Measurements from ENCODE around the gene MAP4K2.
A peak's percentile ranks its signal among the peaks of the same experiment; 100 is the strongest.

MAP4K2 gene

DNA sequence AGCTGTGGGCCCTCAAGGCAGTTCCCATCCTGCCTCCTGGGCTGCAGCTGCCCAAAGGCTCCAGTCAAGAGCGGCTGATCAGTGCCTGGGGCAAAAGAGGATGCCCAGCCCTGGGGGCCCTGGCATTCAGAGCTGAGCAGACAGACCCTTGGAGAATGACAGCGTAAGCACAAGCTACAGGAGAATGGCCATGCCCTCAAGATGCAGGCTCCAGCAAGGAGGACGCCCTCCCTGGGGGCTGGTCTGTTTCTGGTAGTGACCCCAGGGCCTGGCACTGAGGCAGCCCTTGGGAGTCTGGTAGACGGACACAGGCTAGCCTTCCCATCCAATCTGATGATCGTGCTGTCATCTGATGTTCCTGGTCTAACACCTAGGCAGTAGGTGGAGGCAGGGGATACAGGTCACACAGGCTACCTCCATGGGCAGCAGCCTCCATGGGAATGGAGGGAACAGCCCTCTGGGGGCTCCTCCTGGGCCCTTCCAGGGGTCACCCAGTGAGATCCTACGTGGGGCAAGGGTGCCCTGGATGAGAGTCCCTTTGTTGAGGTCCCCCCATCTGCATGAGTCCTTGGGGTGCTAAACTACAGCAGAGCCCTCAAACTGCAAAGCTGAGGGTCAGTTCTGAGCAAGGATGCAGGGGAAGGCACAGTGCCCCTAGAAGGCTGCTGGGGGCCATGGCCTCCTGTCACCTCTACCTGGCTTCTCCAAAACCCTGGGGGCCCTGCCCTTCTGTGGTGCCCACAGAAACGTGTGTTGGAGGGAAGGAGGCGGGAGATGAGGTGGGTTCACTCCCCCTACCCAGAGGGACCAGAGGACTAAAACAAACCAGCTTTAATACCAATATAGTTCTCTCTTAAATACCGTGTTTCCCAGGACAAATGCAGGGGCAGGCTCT, 14.4 kb downstream of the MAP4K2 start:
- in situ Hi-C loops (cut with HindIII; ENCODE audit: low pct_ligation_motif_present, low sequenced_read_pairs): no loop called here
- TF ChIP-seq, protein P1, sequence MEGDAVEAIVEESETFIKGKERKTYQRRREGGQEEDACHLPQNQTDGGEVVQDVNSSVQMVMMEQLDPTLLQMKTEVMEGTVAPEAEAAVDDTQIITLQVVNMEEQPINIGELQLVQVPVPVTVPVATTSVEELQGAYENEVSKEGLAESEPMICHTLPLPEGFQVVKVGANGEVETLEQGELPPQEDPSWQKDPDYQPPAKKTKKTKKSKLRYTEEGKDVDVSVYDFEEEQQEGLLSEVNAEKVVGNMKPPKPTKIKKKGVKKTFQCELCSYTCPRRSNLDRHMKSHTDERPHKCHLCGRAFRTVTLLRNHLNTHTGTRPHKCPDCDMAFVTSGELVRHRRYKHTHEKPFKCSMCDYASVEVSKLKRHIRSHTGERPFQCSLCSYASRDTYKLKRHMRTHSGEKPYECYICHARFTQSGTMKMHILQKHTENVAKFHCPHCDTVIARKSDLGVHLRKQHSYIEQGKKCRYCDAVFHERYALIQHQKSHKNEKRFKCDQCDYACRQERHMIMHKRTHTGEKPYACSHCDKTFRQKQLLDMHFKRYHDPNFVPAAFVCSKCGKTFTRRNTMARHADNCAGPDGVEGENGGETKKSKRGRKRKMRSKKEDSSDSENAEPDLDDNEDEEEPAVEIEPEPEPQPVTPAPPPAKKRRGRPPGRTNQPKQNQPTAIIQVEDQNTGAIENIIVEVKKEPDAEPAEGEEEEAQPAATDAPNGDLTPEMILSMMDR (IDR thresholded peaks at IDR 0.05; ENCODE audit: low read depth, low read length, missing control alignments): no peak

DNA sequence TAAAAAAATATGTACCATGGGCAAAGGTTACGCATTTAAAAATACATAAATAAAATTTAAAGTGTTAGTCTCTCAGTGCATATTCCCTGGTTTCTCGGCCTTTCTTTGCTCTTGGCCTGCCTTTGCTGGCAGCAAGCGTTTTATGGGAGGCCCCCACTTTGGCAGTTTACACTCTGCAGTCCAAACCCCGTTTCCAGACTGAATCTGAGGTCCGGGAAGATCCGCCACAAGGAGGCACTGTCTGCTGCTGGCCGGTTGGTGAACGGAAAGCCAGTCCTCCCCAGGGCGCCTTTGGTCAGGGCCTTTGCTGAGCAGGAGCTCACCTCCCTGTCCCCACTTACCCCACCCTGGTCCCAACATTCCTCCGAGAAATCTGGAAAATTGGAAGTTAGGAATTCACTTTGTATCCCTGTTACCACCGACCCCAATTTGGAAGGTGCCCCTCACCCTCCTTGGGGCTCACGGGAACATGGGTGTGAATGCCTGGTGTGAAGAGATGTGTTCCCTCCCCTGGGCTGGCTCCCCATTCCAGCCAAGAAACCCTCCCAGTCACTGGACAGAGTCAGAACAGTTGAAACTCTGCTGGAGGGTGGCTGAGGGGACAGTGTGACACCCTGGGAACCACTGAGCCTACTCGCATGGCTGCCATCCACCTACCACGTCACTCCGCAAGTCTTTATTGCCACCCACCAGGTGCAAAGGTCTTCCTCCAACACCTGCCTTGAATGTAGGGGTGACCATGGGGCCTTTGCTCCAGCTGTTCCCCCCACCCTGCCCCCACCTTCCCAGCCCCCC, 15.3 kb downstream of the MAP4K2 start:
- peaks cover 7% of the 10 kb centered on the region for H3K36me3 ChIP-seq (replicated peaks)
- H3K27me3 ChIP-seq (replicated peaks): no peaks in the 10 kb centered on the region
- H3K27ac ChIP-seq: no peak overlapping the region
- in situ Hi-C loops (cut with HindIII; ENCODE audit: low pct_ligation_motif_present, low sequenced_read_pairs): no loop called here
- TF ChIP-seq, protein P1 (IDR thresholded peaks at IDR 0.05; ENCODE audit: low read depth, low read length, missing control alignments): peak; percentile 94
- DNase-seq: peak; percentile 45
- H3K4me3 ChIP-seq (ENCODE audit: low read depth, low read length): no peak overlapping the region

More for the DNA sequence above, 14.4 kb downstream of the MAP4K2 start:
- Histone ChIP-seq H3K4me3 (ENCODE audit: low read depth, low read length) (no peak overlapping the region), H3K27me3 (replicated peaks) (no peaks in the 10 kb centered on the region), H3K36me3 (replicated peaks) (peaks cover 7% of the 10 kb centered on the region), H3K27ac (no peak overlapping the region)
- DNase-seq: no peak

DNA sequence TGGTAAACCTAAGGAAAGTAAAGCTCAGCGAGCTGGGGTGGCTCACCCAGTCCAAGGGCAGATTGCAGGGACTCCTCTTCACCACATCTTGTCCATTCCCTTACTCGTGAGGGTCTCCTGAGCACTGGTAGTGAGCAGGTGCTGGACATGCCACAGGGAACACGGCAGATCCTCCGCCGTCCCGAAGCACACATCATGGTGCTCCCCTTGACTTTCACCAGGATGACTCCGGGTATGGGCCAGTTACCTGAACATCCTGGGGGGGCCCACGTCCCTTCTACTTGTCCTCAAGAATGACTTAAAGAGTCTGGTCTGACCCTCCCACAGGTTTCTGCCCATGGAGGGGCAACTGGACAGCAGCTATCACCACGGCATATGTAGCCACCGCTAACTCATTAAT, 16.7 kb downstream of the MAP4K2 start:
- TF ChIP-seq, protein P1 (IDR thresholded peaks at IDR 0.05; ENCODE audit: low read depth, low read length, missing control alignments): no peak
- no peak for DNase-seq
- in situ Hi-C loops (cut with HindIII; ENCODE audit: low pct_ligation_motif_present, low sequenced_read_pairs): no loop called here
- Histone ChIP-seq H3K27ac (no peak overlapping the region), H3K27me3 (replicated peaks) (no peaks in the 10 kb centered on the region), H3K36me3 (replicated peaks) (peaks cover 7% of the 10 kb centered on the region), H3K4me3 (ENCODE audit: low read depth, low read length) (no peak overlapping the region)

DNA sequence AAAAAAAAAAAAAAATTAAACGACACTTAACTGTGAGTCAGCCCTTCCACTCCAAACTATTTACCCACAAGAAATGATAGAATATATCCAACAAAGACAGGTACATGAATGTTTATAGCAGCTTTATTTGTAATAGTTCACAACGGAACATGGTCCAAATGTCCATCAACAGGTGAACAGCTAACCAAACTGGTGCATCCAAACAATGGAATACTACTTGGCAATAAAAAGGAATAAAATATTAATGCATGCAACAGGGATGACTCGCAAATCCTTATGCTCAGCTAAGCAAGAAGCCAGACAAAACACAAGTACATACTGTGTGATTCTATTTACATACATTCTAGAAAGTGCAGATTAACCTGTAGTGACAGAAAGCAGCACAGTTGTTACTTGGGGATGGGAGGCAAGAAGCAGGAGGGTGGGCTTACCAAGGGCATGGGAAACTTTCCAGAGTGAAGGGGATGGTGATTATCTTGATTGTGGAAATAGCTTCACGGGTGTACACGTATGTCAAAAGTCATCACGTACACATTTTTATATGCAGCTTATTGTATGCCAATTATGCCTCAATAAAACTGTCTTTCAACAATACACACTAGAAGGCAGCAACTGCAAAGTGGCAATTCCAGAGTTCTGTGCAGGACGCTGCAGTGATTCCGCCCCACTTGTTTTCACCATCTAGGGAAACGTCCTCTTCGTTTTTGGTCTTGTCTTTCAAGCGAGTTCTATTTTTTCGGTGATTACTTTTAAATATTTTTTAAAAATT, 18.0 kb downstream of the MAP4K2 start:
- Histone ChIP-seq H3K4me3 (ENCODE audit: low read depth, low read length) (no peak overlapping the region), H3K27me3 (replicated peaks) (no peaks in the 10 kb centered on the region), H3K27ac (no peak overlapping the region), H3K36me3 (replicated peaks) (peaks cover 7% of the 10 kb centered on the region)
- TF ChIP-seq, protein P1 (IDR thresholded peaks at IDR 0.05; ENCODE audit: low read depth, low read length, missing control alignments): no peak
- in situ Hi-C loops (cut with HindIII; ENCODE audit: low pct_ligation_motif_present, low sequenced_read_pairs): no loop called here
- no peak for DNase-seq

DNA sequence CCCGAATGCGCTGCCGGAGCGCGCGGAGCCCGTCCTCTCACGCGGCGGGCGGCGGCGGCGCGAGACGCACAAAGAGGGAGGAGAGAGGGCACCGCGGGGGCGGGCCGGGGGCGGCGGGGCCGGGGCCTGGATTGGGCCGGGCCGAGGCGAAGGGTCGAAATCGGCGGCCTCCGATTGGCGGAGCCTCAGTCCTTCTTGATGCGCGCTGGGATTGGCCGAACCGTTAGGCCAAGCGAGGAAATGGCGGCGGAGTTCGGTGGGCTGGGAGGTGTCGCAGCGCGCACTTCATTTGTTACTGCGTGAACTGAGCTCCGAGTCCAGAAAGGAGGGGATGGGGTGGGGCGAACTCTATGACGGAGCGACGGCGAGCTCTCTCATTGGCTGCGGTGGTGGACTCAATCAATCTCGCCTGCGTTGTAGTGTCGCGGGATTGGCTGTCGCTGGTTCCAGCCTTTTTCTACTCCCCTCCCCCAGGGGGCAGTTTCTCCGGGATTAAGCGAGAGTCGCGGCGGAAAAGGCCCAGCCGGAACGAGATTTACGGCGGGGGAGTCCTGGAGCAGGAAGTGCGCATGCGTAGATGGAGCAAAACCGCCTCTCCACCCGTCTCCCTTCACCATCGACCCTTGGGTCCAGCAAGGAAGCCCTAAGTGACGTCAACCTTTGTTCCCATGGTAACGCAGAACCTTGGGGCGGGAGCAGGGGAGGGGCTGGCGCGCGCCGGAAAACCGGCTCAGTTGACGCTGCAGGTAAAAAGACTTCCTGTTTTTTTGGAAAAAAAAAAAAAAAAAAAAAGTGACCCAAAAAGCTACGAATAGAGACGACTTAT, 24.3 kb downstream of the MAP4K2 start, which contains the start of gene SF1:
SF1 (minus strand) TSS at position 70 of the 826 bp plus-strand sequence. CDS start 150 bp downstream, outside the sequence.
- Histone ChIP-seq H3K27ac (peak within 1 kb of the TSS; percentile 94), H3K4me3 (ENCODE audit: low read depth, low read length) (peak within 1 kb of the TSS; percentile 89), H3K27me3 (replicated peaks) (no peaks in the 10 kb centered on the region), H3K36me3 (replicated peaks) (peaks cover 35% of the 10 kb centered on the region)
- in situ Hi-C loops (cut with HindIII; ENCODE audit: low pct_ligation_motif_present, low sequenced_read_pairs): no loop called here
- DNase-seq: peak; percentile 100
- TF ChIP-seq, protein P1 (IDR thresholded peaks at IDR 0.05; ENCODE audit: low read depth, low read length, missing control alignments): no peak
